Activated naive CD8-positive, alpha-beta T cell treated with anti-CD3 and anti-CD28 coated beads for 36 hours (primary cell): ENCODE measurements around the gene VPS13D. TPM values are rescaled to one million over a fixed set of nuclear protein-coding genes. Genes with fewer than 3 reads are reported as not detected.

Source experiments
- DNase-seq: peaks from one replicate; pipeline ENCODE4 v3.0.0; 2021
- H3K27ac Mint-ChIP-seq: one replicate; pipeline ENCODE4 v1.8.0; 2022; ENCODE audit warnings: mild to moderate bottlenecking, moderate library complexity, mixed read lengths
- H3K27me3 Mint-ChIP-seq: one replicate; pipeline ENCODE4 v1.8.0; 2022; ENCODE audit warnings: mild to moderate bottlenecking, mixed read lengths
- H3K36me3 Mint-ChIP-seq: one replicate; pipeline ENCODE4 v1.8.0; 2021; ENCODE audit warnings: mild to moderate bottlenecking, mixed read lengths
- H3K4me1 Mint-ChIP-seq: one replicate; pipeline ENCODE4 v1.8.0; 2021; ENCODE audit warnings: mixed read lengths
- H3K4me3 Mint-ChIP-seq: one replicate; pipeline ENCODE4 v1.8.0; 2022; ENCODE audit warnings: mild to moderate bottlenecking, moderate library complexity, mixed read lengths
- H3K9me3 Mint-ChIP-seq: one replicate; pipeline ENCODE4 v1.8.0; 2022; ENCODE audit warnings: mixed read lengths
- total RNA-seq, 2 experiments: library from RNA; stranded (reverse); gene quantifications; one replicate each; pipeline ENCODE4 v1.2.3, GENCODE V29; 2021

VPS13D gene
- total RNA-seq, 2 experiments from 2014 or later = 27.7 to 29.1 TPM

GRCh38 chr1:12339811-12340543 is 110.1 kb downstream of the VPS13D start:
- H3K4me3 Mint-ChIP-seq = no peak overlapping the region
- no peak overlapping the region for H3K27ac Mint-ChIP-seq
- DNase-seq = no peak
- peaks cover 52% of the 10 kb centered on the region for H3K4me1 Mint-ChIP-seq
- peaks cover 37% of the 10 kb centered on the region for H3K36me3 Mint-ChIP-seq
- H3K27me3 Mint-ChIP-seq = no peaks in the 10 kb centered on the region
- H3K9me3 Mint-ChIP-seq = no peaks in the 10 kb centered on the region

GRCh38 chr1:12340544-12340930 is 110.7 kb downstream of the VPS13D start:
- H3K9me3 Mint-ChIP-seq = no peaks in the 10 kb centered on the region
- peaks cover 57% of the 10 kb centered on the region for H3K4me1 Mint-ChIP-seq
- no peak for DNase-seq
- peaks cover 38% of the 10 kb centered on the region for H3K36me3 Mint-ChIP-seq
- H3K4me3 Mint-ChIP-seq = no peak overlapping the region
- no peaks in the 10 kb centered on the region for H3K27me3 Mint-ChIP-seq
- no peak overlapping the region for H3K27ac Mint-ChIP-seq

- no peaks in the 10 kb centered on the region for H3K27me3 Mint-ChIP-seq
- no peaks in the 10 kb centered on the region for H3K9me3 Mint-ChIP-seq
- H3K36me3 Mint-ChIP-seq = peaks cover 41% of the 10 kb centered on the region
- peak overlapping the region; percentile 10 for H3K27ac Mint-ChIP-seq
- no peak overlapping the region for H3K4me3 Mint-ChIP-seq
- peak; percentile 24 for DNase-seq
- peaks cover 66% of the 10 kb centered on the region for H3K4me1 Mint-ChIP-seq
Measured at GRCh38 chr1:12341667-12342066, 111.8 kb downstream of the VPS13D start.

GRCh38 chr1:12342401-12343003 is 112.7 kb downstream of the VPS13D start:
- H3K4me3 Mint-ChIP-seq = no peak overlapping the region
- H3K9me3 Mint-ChIP-seq = no peaks in the 10 kb centered on the region
- H3K36me3 Mint-ChIP-seq = peaks cover 46% of the 10 kb centered on the region
- DNase-seq = no peak
- peaks cover 67% of the 10 kb centered on the region for H3K4me1 Mint-ChIP-seq
- H3K27ac Mint-ChIP-seq = no peak overlapping the region
- no peaks in the 10 kb centered on the region for H3K27me3 Mint-ChIP-seq

GRCh38 chr1:12343823-12344487 is 114.1 kb downstream of the VPS13D start:
- Mint-ChIP-seq H3K9me3 (no peaks in the 10 kb centered on the region), H3K27me3 (no peaks in the 10 kb centered on the region), H3K4me3 (no peak overlapping the region), H3K27ac (peak overlapping the region; percentile 97), H3K4me1 (peaks cover 70% of the 10 kb centered on the region), H3K36me3 (peaks cover 52% of the 10 kb centered on the region)
- DNase-seq = no peak

GRCh38 chr1:12344596-12345349 is 114.9 kb downstream of the VPS13D start:
- Mint-ChIP-seq H3K27me3 (no peaks in the 10 kb centered on the region), H3K27ac (peak overlapping the region; percentile 97), H3K4me1 (peaks cover 64% of the 10 kb centered on the region), H3K9me3 (peaks cover 2% of the 10 kb centered on the region), H3K4me3 (peak overlapping the region; percentile 66), H3K36me3 (peaks cover 60% of the 10 kb centered on the region)
- peak; percentile 22 for DNase-seq

- Mint-ChIP-seq H3K4me1 (peaks cover 56% of the 10 kb centered on the region), H3K4me3 (peak overlapping the region; percentile 66), H3K27me3 (no peaks in the 10 kb centered on the region), H3K36me3 (peaks cover 67% of the 10 kb centered on the region), H3K9me3 (peaks cover 6% of the 10 kb centered on the region), H3K27ac (peak overlapping the region; percentile 97)
- DNase-seq = peak; percentile 23
Measured at GRCh38 chr1:12345350-12346217, 115.8 kb downstream of the VPS13D start.

- Mint-ChIP-seq H3K4me3 (no peak overlapping the region), H3K27ac (peak overlapping the region; percentile 97), H3K36me3 (peaks cover 70% of the 10 kb centered on the region), H3K4me1 (peaks cover 47% of the 10 kb centered on the region), H3K27me3 (no peaks in the 10 kb centered on the region), H3K9me3 (peaks cover 6% of the 10 kb centered on the region)
- DNase-seq = no peak
Measured at GRCh38 chr1:12346483-12347151, 116.8 kb downstream of the VPS13D start.

GRCh38 chr1:12348113-12348512 is 118.3 kb downstream of the VPS13D start:
- DNase-seq = no peak
- Mint-ChIP-seq H3K27ac (no peak overlapping the region), H3K27me3 (no peaks in the 10 kb centered on the region), H3K4me3 (no peak overlapping the region), H3K9me3 (peaks cover 6% of the 10 kb centered on the region), H3K4me1 (peaks cover 36% of the 10 kb centered on the region), H3K36me3 (peaks cover 63% of the 10 kb centered on the region)

- H3K36me3 Mint-ChIP-seq = peaks cover 50% of the 10 kb centered on the region
Measured at GRCh38 chr1:12353981-12354380, 124.2 kb downstream of the VPS13D start.

GRCh38 chr1:12356004-12356890 is 126.4 kb downstream of the VPS13D start:
- no peak for DNase-seq
- no peaks in the 10 kb centered on the region for H3K27me3 Mint-ChIP-seq
- no peak overlapping the region for H3K4me3 Mint-ChIP-seq
- H3K9me3 Mint-ChIP-seq = no peaks in the 10 kb centered on the region
- no peak overlapping the region for H3K27ac Mint-ChIP-seq
- peaks cover 4% of the 10 kb centered on the region for H3K4me1 Mint-ChIP-seq
- peaks cover 31% of the 10 kb centered on the region for H3K36me3 Mint-ChIP-seq

More at GRCh38 chr1:12353981-12354380, 124.2 kb downstream of the VPS13D start:
- Mint-ChIP-seq H3K4me1 (peaks cover 1% of the 10 kb centered on the region), H3K27ac (no peak overlapping the region), H3K9me3 (peaks cover 6% of the 10 kb centered on the region), H3K4me3 (no peak overlapping the region), H3K27me3 (no peaks in the 10 kb centered on the region)
- no peak for DNase-seq

GRCh38 chr1:12358499-12358898 is 128.7 kb downstream of the VPS13D start:
- no peak overlapping the region for H3K4me3 Mint-ChIP-seq
- no peaks in the 10 kb centered on the region for H3K27me3 Mint-ChIP-seq
- H3K4me1 Mint-ChIP-seq = peaks cover 3% of the 10 kb centered on the region
- DNase-seq = no peak
- H3K27ac Mint-ChIP-seq = no peak overlapping the region
- H3K36me3 Mint-ChIP-seq = peaks cover 32% of the 10 kb centered on the region
- no peaks in the 10 kb centered on the region for H3K9me3 Mint-ChIP-seq
